ENCODE results near the gene ZNF684. TPM values are rescaled to one million over a fixed set of nuclear protein-coding genes. Genes with fewer than 3 reads are reported as not detected.
"Not testable (repeated sequence)": the region's sequence is repeated elsewhere in the genome, so short reads cannot be mapped to it uniquely, and the experiment has no call there.

The ZNF684 gene
- total RNA-seq, 4 donors from 2014 or later = 2.3 to 11.5 (median 5.0) TPM

GRCh38 chr1:40535732-40536131 lies 4.3 kb downstream of the ZNF684 start:
- no peaks in the 10 kb centered on the region for H3K27me3 ChIP-seq
- no peak overlapping the region for H3K27ac ChIP-seq
- 100% methylated on average over 1 of the region's 2 CpGs for WGBS, 2 donors (ENCODE audit: low coverage in 1 of 2)
- H3K9me3 ChIP-seq = no peaks in the 10 kb centered on the region
- no peak overlapping the region for H3K4me3 ChIP-seq
- H3K36me3 ChIP-seq = peaks cover 0 to 15% of the 10 kb centered on the region in 2 donors
- ATAC-seq = no peak
- TF ChIP-seq EP300 (IDR thresholded peaks at IDR 0.05) = no peak
- TF ChIP-seq CTCF (IDR thresholded peaks at IDR 0.05) = no peak
- TF ChIP-seq POLR2AphosphoS5 (IDR thresholded peaks at IDR 0.05) = no peak
- TF ChIP-seq POLR2A (IDR thresholded peaks at IDR 0.05) = no peak
- peaks cover 6 to 15% (median 10%) of the 10 kb centered on the region in 3 donors for H3K4me1 ChIP-seq

GRCh38 chr1:40539338-40539737 lies 7.9 kb downstream of the ZNF684 start:
- Histone ChIP-seq H3K27ac (no peak overlapping the region), H3K9me3 (no peaks in the 10 kb centered on the region), H3K36me3 (peaks cover 0 to 51% of the 10 kb centered on the region in 2 donors), H3K4me1 (no peaks in the 10 kb centered on the region), H3K27me3 (no peaks in the 10 kb centered on the region), H3K4me3 (no peak overlapping the region)
- WGBS, 2 donors (ENCODE audit: low coverage in 1 of 2) = 73 to 85% methylated on average over 6 to 7 of the region's 7 CpGs
- TF ChIP-seq EP300 (IDR thresholded peaks at IDR 0.05) (no peak), POLR2A (IDR thresholded peaks at IDR 0.05) (no peak), CTCF (IDR thresholded peaks at IDR 0.05) (no peak), POLR2AphosphoS5 (IDR thresholded peaks at IDR 0.05) (no peak)
- ATAC-seq = no peak

GRCh38 chr1:40546957-40547356 lies 15.5 kb downstream of the ZNF684 start:
- Histone ChIP-seq H3K4me1 (no peaks in the 10 kb centered on the region), H3K9me3 (peaks cover 0 to 22% (median 2%) of the 10 kb centered on the region in 3 donors), H3K27ac (no peak overlapping the region), H3K27me3 (no peaks in the 10 kb centered on the region), H3K4me3 (no peak overlapping the region), H3K36me3 (peaks cover 0 to 61% of the 10 kb centered on the region in 2 donors)
- ATAC-seq = no peak
- 79 to 98% methylated on average over 4 of the region's 4 CpGs for WGBS, 2 donors (ENCODE audit: low coverage in 1 of 2)
- TF ChIP-seq EP300 (IDR thresholded peaks at IDR 0.05) = no peak
- TF ChIP-seq CTCF (IDR thresholded peaks at IDR 0.05) = no peak
- TF ChIP-seq POLR2A (IDR thresholded peaks at IDR 0.05) = no peak
- no peak for TF ChIP-seq POLR2AphosphoS5 (IDR thresholded peaks at IDR 0.05)

- Histone ChIP-seq H3K9me3 (peaks cover 0 to 4% (median 0%) of the 10 kb centered on the region in 3 donors), H3K4me1 (no peaks in the 10 kb centered on the region), H3K27ac (no peak overlapping the region), H3K36me3 (peaks cover 0 to 4% of the 10 kb centered on the region in 2 donors), H3K27me3 (no peaks in the 10 kb centered on the region), H3K4me3 (no peak overlapping the region)
- 64 to 75% methylated on average over 4 of the region's 4 CpGs for WGBS, 2 donors (ENCODE audit: low coverage in 1 of 2)
- no peak for ATAC-seq
- no peak for TF ChIP-seq EP300 (IDR thresholded peaks at IDR 0.05)
- no peak for TF ChIP-seq CTCF (IDR thresholded peaks at IDR 0.05)
- TF ChIP-seq POLR2A (IDR thresholded peaks at IDR 0.05) = no peak
- TF ChIP-seq POLR2AphosphoS5 (IDR thresholded peaks at IDR 0.05) = no peak
These were observed 21.6 kb downstream of the ZNF684 start for GRCh38 chr1:40553017-40553416.

GRCh38 chr1:40554807-40555206 lies 23.4 kb downstream of the ZNF684 start:
- not testable (repeated sequence) for H3K4me1 ChIP-seq, H3K27me3 ChIP-seq, H3K9me3 ChIP-seq, ATAC-seq, H3K27ac ChIP-seq, H3K4me3 ChIP-seq, H3K36me3 ChIP-seq
- 78 to 100% methylated on average over 1 to 6 of the region's 7 CpGs for WGBS, 2 donors (ENCODE audit: low coverage in 1 of 2)

Data from gastroesophageal sphincter (tissue), 4 donors.